Measurements from ENCODE around the gene KCNMA1. TPM values are rescaled to one million over a fixed set of nuclear protein-coding genes. Genes with fewer than 3 reads are reported as not detected.

The KCNMA1 gene
- total RNA-seq, 1 donor from 2014 or later: 94.3 TPM

GRCh38 chr10:77533887-77534278 is 103.7 kb downstream of the KCNMA1 start:
- Histone ChIP-seq H3K36me3 (no peaks in the 10 kb centered on the region), H3K27me3 (no peaks in the 10 kb centered on the region), H3K4me1 (peaks cover 24% of the 10 kb centered on the region), H3K9me3 (no peaks in the 10 kb centered on the region), H3K4me3 (no peak overlapping the region), H3K27ac (no peak overlapping the region)
- TF ChIP-seq, protein P1, sequence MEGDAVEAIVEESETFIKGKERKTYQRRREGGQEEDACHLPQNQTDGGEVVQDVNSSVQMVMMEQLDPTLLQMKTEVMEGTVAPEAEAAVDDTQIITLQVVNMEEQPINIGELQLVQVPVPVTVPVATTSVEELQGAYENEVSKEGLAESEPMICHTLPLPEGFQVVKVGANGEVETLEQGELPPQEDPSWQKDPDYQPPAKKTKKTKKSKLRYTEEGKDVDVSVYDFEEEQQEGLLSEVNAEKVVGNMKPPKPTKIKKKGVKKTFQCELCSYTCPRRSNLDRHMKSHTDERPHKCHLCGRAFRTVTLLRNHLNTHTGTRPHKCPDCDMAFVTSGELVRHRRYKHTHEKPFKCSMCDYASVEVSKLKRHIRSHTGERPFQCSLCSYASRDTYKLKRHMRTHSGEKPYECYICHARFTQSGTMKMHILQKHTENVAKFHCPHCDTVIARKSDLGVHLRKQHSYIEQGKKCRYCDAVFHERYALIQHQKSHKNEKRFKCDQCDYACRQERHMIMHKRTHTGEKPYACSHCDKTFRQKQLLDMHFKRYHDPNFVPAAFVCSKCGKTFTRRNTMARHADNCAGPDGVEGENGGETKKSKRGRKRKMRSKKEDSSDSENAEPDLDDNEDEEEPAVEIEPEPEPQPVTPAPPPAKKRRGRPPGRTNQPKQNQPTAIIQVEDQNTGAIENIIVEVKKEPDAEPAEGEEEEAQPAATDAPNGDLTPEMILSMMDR (IDR thresholded peaks at IDR 0.05): no peak
- TF ChIP-seq POLR2A (IDR thresholded peaks at IDR 0.05): no peak
- no peak for TF ChIP-seq POLR2AphosphoS5 (IDR thresholded peaks at IDR 0.05; ENCODE audit: insufficient read depth in 1 of 2, low read depth in 1 of 2)
- intact Hi-C loops (cut with DNase I): no loop called here
- no peak for DNase-seq (ENCODE audit: extremely low spot score in 2 of 2)

GRCh38 chr10:77533146-77533886 is 104.3 kb downstream of the KCNMA1 start:
- Histone ChIP-seq H3K36me3 (no peaks in the 10 kb centered on the region), H3K9me3 (no peaks in the 10 kb centered on the region), H3K4me1 (peaks cover 24% of the 10 kb centered on the region), H3K27me3 (no peaks in the 10 kb centered on the region), H3K27ac (no peak overlapping the region), H3K4me3 (no peak overlapping the region)
- intact Hi-C loops (cut with DNase I): no loop called here
- TF ChIP-seq POLR2AphosphoS5 (IDR thresholded peaks at IDR 0.05; ENCODE audit: insufficient read depth in 1 of 2, low read depth in 1 of 2) (no peak), POLR2A (IDR thresholded peaks at IDR 0.05) (no peak)
- DNase-seq (ENCODE audit: extremely low spot score in 2 of 2): no peak

DNA sequence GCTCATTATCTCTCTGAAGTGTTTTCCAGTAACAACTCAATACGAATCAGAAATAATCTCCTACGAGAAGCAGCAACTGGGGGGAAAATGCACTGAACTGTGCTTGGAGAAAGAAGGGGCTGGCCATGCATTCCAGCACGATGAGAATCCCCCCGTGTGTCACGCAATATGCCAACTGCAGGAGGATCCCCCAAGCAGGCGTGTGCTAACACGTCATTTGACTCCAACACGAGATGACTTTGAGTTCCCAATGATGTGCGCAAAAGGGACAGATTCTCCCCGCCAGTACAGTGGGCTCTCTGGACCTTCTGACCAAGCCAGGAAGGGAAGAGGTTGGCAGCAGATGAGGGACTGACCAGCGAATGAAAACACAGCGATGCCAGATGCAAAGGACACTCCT is 105.5 kb downstream of the KCNMA1 start:
- Histone ChIP-seq H3K27ac (no peak overlapping the region), H3K36me3 (no peaks in the 10 kb centered on the region), H3K4me1 (peaks cover 24% of the 10 kb centered on the region), H3K27me3 (no peaks in the 10 kb centered on the region), H3K9me3 (no peaks in the 10 kb centered on the region), H3K4me3 (no peak overlapping the region)
- TF ChIP-seq POLR2AphosphoS5 (IDR thresholded peaks at IDR 0.05; ENCODE audit: insufficient read depth in 1 of 2, low read depth in 1 of 2): no peak
- TF ChIP-seq POLR2A (IDR thresholded peaks at IDR 0.05): no peak
- TF ChIP-seq, protein P1 (IDR thresholded peaks at IDR 0.05): no peak
- DNase-seq (ENCODE audit: extremely low spot score in 2 of 2): no peak
- intact Hi-C loops (cut with DNase I): no loop called here

- no peak for TF ChIP-seq POLR2AphosphoS5 (IDR thresholded peaks at IDR 0.05; ENCODE audit: insufficient read depth in 1 of 2, low read depth in 1 of 2)
- no peaks in the 10 kb centered on the region for H3K27me3 ChIP-seq
- peaks cover 24% of the 10 kb centered on the region for H3K4me1 ChIP-seq
- no peaks in the 10 kb centered on the region for H3K9me3 ChIP-seq
- intact Hi-C loops (cut with DNase I): no loop called here
- no peaks in the 10 kb centered on the region for H3K36me3 ChIP-seq
- no peak for DNase-seq (ENCODE audit: extremely low spot score in 2 of 2)
- H3K27ac ChIP-seq: no peak overlapping the region
- no peak overlapping the region for H3K4me3 ChIP-seq
These were observed 106.1 kb downstream of the KCNMA1 start for GRCh38 chr10:77531441-77532001.

DNA sequence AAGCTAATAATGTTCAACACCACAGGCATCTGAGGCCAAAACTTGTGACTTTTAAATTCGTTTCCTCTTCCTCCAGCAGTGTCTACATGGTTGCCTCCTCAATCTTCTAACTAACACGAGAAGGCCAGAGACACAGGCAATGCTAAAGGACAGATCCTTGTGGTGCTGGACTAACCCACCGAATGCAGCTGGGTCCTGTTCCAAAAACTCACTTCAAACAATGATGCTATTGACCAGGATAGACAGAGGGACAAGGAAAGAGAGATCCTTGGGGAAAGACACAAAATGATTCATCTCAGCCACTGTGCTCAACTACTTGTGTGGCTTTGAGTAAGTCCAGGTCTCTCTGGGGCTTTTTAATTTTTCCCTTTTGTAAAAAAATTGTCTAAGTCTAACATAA is 107.6 kb downstream of the KCNMA1 start:
- DNase-seq (ENCODE audit: extremely low spot score in 2 of 2): no peak
- no peak overlapping the region for H3K27ac ChIP-seq
- H3K4me3 ChIP-seq: no peak overlapping the region
- TF ChIP-seq POLR2A (IDR thresholded peaks at IDR 0.05): no peak
- TF ChIP-seq, protein P1 (IDR thresholded peaks at IDR 0.05): no peak
- TF ChIP-seq POLR2AphosphoS5 (IDR thresholded peaks at IDR 0.05; ENCODE audit: insufficient read depth in 1 of 2, low read depth in 1 of 2): no peak
- no peaks in the 10 kb centered on the region for H3K27me3 ChIP-seq
- H3K36me3 ChIP-seq: no peaks in the 10 kb centered on the region
- H3K9me3 ChIP-seq: no peaks in the 10 kb centered on the region
- intact Hi-C loops (cut with DNase I): no loop called here
- peaks cover 24% of the 10 kb centered on the region for H3K4me1 ChIP-seq

DNA sequence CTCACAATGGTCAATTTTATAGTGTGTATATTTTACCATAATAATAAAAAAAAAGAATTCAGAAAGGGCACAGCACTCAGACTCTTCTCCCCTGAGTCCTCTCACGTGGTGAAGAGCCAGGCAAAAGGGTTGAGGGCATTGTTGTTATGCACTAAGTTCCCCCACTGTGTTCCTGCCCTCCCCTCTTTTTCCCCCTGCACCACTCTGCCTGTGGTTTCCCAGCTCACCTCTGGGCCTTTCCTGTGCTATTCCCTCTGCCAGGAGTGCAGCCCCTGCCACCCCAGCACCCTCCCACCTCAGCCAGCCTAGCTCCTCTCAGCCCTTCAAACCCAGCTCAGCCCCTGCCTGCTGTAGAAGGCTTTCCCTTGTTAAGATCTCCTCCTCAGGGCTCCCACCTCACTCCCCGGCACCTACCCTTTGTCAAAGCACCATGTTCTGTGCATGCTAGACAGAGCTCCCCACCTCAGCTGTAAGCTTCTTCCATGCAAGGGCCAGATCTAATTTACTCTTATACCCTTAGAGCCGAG is 108.5 kb downstream of the KCNMA1 start:
- H3K9me3 ChIP-seq: no peaks in the 10 kb centered on the region
- H3K27me3 ChIP-seq: no peaks in the 10 kb centered on the region
- TF ChIP-seq, protein P1 (IDR thresholded peaks at IDR 0.05): no peak
- no peak for TF ChIP-seq POLR2A (IDR thresholded peaks at IDR 0.05)
- TF ChIP-seq POLR2AphosphoS5 (IDR thresholded peaks at IDR 0.05; ENCODE audit: insufficient read depth in 1 of 2, low read depth in 1 of 2): no peak
- no peaks in the 10 kb centered on the region for H3K36me3 ChIP-seq
- no peak overlapping the region for H3K27ac ChIP-seq
- no peak overlapping the region for H3K4me3 ChIP-seq
- intact Hi-C loops (cut with DNase I): no loop called here
- no peak for DNase-seq (ENCODE audit: extremely low spot score in 2 of 2)
- H3K4me1 ChIP-seq: peaks cover 24% of the 10 kb centered on the region

Measured in vagina (tissue), 2 donors.